ENCODE results near the gene CYP4F22.

GRCh38 chr19:15589760-15590451 lies 81.6 kb downstream of the CYP4F22 start:
- TF ChIP-seq CTCF (IDR thresholded peaks at IDR 0.05) (no peak), POLR2A (IDR thresholded peaks at IDR 0.05) (no peak)

Measured in body of pancreas (tissue), 4 donors.